Dedifferentiated amniotic fluid mesenchymal stem cell (primary cell): Measurements from ENCODE around the gene SEMA3C.

ENCODE experiments used
- DNase-seq: peaks from one replicate; pipeline ENCODE4 v3.0.0-alpha.2; 2016; ENCODE audit errors: extremely low spot score

Gene SEMA3C

GRCh38 chr7:80885757-80886156 is 33.1 kb downstream of the SEMA3C start:
- DNase-seq, result no peak

DNA sequence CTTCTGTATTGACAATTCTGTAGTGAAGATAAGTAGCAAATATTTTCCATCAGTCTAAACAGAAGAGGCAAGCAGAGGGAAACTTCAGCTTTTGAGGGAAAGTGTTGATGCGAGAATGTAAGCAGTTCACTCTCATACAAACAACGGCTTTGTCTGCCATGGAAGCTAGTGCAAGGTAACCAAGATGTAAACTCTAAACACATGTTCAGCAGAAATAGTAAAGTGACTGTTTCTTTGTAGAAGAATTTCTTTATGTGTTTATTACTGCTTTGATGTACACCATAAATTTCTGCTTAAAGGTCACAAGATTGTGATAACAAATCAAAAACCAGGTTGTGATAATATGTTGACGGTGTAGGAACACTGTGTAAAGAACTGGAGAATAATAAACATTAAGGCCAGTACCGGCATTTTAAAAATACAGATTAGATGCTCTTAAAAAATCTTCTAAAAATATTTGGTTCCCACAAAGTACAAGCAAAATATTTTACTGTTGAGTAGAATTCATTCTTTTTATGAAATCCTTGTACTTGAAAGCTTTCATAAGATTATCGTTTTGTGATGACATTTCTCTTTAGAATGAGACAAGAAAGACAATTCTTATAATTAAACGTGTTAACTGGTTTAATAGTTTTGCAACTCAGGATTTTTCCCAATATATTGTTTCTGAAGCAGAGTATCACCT is 34.2 kb downstream of the SEMA3C start:
- peak; percentile 50 for DNase-seq

DNA sequence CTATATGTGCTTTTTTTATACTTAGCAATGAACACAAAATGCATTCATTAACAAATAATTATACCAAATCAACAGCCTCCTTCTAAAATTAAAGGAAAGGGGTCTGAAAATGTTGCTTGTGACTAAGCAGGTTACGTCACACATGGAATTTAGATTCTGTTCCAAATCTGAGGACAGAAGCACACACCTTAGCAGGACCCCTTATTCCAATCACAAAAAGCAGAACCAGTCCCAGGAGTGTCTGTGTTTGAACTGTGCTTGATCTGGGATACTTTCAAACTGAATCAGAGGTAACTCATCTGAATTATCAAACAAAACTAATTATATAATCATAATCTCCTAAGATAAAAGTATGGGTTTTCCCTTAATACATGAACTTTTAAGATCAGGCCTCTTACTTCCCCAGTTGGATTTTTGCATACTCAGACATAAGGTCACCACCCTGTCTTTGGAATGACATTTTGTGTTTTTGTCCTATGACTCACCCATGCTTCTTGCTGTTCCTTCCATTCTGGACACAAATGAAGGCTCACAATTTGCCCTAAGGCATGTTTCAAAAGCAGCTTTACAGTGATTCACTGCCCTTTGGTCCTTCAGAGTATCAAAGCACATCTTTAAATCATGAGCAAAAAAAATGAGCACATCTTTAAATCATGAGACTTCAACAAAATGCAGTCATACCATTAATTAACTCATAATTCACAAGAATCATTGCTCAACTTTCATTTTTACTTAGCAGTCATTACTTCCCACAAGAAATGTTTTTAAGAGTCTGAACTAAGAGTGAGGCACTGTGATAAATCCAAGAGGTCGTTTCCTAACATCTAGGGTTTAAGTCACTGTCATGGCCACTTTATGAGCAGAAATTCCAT is 35.5 kb downstream of the SEMA3C start:
- DNase-seq, result peak; percentile 99

DNA sequence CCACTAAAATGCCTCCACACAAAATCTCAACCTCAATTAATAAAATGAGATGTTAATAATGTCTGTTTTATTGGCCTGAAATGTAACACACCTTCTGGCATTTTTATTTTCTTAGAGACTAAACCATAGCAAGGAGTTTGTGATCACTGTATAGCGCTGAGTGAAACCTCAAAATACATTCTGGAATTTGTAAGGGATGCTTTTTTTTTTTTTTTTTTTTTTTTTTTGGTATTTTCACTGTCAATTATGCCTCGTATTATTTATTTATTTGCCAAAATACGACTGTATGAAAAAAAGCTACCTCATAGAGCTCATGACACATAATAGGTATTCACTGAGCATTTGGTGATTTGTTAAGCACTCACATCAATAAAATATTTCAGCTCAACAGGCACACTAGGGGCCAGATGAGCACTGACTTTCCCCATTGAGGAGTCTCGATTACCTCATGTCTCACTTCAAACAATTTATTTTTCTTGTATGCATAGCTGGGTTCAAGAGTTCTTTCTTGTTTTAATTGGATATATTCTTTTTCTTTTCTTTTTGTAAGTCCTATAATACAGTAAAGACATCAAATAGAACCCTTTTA is 36.5 kb downstream of the SEMA3C start:
- no peak for DNase-seq

GRCh38 chr7:80881351-80881900 is 37.4 kb downstream of the SEMA3C start:
- no peak for DNase-seq

DNA sequence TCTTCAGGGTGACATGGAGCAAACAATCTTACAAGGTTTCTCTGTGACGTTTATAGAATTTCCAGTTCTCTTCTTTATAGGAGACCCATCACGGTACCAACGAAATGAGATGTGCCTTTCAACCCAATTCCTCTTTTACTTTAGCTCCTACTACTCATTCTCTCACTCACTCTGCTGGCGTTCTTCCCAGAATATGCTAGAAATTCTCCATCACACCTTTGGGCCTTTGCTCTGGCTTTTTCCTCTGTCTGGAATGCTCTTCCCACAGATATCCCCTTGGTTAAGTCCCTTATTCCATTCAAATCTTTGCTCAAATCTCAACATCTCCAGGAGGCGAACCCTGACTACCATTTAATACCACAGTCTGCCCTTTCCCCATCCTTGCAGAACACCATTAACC is 39.0 kb downstream of the SEMA3C start:
- DNase-seq, result no peak

- DNase-seq, result peak; percentile 16
Observed at GRCh38 chr7:80876894-80877414, 41.9 kb downstream of the SEMA3C start.

DNA sequence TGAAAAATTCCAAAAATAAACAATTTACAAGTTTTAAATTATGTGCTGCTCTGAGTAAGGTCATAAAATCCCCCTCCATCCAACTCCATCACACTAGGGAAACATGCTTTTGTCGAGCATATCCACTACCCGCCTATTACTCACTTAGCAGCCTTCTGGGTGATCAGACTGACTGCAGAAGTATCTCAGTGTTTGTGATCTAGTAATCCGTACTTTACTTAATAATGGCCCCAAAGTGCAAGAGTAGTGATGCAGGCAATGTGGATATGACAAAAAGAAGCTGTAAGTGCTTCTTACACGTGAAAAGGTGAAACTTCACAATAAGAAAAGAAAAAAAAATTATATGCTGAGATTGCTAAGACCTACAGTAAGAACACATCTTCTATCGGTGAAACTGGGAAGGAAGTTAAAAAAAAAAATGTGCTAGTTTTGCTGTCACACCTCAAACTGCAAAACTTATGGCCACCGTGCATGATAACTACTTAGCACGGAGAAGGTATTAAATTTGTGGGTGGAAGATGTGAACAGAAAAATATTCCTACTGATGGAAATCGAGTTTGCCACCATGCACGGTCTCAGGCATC is 43.2 kb downstream of the SEMA3C start:
- DNase-seq, result no peak

GRCh38 chr7:80873140-80873539 is 45.7 kb downstream of the SEMA3C start:
- DNase-seq, result no peak

DNA sequence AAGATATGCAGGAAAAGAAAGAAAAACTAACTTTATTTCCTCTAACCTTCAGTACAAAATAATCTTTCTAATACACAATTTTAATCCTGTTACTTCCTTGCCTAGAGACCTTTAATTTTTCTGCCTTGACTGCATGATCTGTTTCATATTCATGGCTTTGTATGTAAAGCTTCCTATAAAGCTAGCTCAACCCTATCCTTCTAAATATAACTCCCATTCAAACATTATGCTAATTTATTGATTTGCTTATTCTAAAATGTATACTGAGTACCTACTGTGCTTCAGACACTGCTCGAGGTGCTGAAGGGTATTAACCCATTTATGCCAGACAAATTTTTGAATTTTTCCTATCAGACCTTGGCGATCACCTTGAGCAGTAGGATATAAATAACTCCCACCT is 47.6 kb downstream of the SEMA3C start:
- DNase-seq, result no peak

GRCh38 chr7:80870813-80871212 is 48.0 kb downstream of the SEMA3C start:
- DNase-seq, result no peak

DNA sequence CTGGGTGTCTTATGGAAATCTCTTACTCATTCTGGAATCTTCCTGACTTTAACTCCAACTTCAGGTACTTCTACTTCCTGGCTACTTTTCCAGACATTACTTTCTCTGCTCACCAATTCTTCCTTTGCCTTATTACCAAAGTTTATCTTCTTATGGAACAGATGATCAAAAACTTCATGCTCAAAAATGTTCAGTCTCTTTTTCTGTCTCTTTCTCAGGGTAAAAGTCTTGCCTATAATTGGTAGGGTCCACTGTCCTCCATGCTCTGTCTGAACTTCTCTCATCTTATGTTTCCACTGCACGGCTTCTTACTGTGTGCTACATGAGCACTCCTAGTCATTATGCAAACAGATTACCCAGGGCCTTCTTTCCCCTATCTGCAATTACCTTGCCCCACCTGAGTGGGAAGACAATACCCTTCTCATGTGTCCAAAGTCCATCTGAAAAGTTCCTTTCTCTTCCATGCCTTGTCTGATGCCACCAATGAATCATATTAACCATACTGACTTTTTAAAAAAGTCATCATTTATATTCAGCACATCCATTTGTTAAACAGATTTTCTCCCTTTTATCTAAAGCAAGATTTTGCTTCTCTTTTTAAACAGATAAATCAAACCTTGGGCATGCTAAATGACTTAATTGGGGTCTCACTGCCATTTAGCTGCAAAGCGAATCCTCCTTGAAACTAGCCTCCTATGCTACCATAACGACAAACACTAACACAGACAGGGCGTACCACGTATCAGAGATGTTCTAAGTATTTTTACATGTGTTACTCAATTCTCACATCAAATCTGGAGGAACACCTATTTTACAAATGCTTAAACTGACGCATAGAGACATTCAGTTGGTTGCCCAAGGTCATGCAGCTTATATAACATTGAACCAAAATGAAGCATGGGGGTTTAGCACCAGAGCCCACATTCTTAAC is 48.8 kb downstream of the SEMA3C start:
- DNase-seq, result no peak

- no peak for DNase-seq
Observed at GRCh38 chr7:80869106-80869784, 49.6 kb downstream of the SEMA3C start.

DNA sequence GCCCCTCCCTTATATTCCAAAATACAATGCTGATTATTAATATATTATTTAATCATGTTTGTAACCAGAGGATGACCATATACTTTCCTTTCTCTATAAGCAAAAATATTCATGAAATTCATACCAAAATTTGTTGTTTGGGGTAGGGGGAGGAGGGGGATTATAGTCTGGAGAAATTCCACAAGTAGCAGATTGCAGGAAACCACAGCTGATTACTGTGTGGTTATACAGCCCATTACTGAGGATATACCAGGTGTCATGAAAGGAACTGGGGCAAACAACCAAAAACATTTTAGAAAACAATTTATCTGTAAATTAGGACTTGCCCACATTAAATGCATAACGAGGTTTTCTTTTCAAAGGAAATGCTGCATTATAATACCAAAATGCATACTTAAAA is 50.3 kb downstream of the SEMA3C start:
- DNase-seq, result no peak

DNA sequence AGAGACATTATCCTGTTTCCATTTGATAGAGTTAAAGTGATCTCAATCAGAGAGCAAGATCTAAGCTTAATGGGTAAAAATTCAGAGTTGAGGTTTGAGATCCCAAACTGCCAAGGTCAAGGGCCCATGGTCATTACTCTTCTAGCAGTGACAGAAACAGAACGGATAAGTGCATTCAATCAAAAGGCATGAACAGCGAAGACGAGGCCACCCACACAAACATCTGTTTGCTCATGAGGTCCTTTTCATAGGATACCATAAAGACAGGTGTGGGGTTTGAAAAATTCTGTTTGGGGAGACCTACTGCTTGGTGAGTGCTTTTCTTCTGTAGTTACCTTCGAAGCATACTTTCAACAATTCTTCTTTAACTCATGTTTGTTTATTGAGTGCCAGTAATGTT is 58.3 kb downstream of the SEMA3C start:
- no peak for DNase-seq

DNA sequence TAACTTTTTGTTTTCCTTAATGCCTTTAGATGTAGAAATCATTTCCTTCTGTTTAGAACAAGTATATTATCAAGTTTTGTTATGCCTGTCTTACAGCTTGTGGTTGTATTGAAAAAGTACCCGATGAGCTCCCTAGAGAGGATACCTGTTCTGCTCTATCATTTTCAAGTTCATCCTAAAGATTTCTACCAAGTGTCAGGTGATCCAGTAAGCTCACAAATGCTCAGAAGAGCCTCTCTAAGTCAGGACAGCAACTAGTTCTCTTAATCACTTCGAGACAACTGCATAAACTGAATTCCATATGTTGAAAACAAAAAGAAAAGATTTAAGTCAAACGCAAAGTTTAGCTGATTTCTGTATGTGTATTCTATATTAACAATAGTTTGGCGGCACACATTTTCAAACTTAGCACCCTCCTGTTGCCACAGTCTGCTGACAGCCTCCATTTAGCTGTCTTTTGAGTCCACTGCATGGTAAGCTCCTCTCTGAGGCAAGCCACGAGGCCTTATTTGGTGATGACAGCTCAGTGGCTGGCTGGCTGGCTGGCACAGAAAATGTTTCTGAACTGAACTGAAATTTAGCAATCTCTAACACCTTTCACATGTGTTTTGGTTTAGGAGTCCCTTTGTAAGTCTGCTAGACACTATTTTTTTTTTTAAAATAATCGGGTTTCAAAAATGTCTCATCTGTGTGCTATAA is 59.4 kb downstream of the SEMA3C start:
- peak; percentile 34 for DNase-seq

DNA sequence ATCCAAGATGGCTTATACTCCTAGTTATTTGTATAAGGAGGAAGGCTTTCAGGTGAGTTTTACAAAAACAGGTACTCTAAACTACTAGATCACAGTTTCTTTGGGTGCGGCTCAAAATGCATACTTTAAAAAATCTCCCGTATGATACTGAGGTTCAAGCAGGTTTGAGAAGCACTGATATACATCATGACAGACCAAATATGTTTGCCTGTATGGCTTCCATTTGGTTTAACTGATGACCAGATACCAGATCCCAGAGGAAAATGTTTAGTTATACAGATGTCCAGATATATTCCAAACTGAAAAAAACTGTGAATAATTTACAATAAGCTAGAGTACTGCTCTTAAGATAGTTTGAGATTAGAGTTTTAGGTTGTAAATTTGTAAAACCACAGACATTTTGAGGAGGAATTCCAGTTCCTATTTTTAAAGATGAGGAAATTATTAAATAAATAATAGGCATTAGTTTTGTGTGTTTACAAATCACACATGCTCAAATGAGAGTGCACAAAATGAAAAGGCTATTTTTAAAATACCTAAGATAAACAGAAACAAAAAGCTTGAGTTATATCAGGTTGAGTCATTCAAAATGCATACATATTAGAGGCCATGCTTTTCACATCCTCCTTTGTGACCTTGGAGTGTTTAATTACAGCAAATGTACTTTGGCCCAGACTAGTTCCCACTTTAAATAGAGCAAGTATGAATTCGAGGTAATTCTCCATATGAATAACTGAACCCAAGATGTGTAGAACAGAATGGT is 60.5 kb downstream of the SEMA3C start:
- no peak for DNase-seq

- no peak for DNase-seq
Observed at GRCh38 chr7:80856769-80857168, 62.1 kb downstream of the SEMA3C start.
